CD4-positive, alpha-beta T cell (primary cell): ENCODE results near the gene SH3GLB1. TPM values are rescaled to one million over a fixed set of nuclear protein-coding genes. Genes with fewer than 3 reads are reported as not detected.
A peak's percentile ranks its signal among the peaks of the same experiment; 100 is the strongest.

ENCODE experiments used
- ATAC-seq: fragments of 200-7000 bp; cut with Tn5 transposase; one replicate; pipeline ENCODE4 v1.10.0; 2022; ENCODE audit warnings: mild to moderate bottlenecking; ENCODE audit not compliant: poor library complexity
- CTCF ChIA-PET: fragments of 350-600 bp; sonication (Branson Sonifier 250); formaldehyde crosslinking; loops from one replicate; lab custom pipeline; 2021; ENCODE audit warnings: antibody characterized with exemption, inconsistent platforms; lab: Charles Lee
- POLR2A ChIA-PET: fragments of 350-600 bp; sonication (Branson Sonifier 250); formaldehyde crosslinking; loops from one replicate; lab custom pipeline; 2021; ENCODE audit warnings: antibody characterized with exemption, inconsistent platforms; lab: Charles Lee
- DNase-seq, 14 experiments: peaks; one replicate each; pipeline ENCODE4 v3.0.0-alpha.2; 2013 to 2020; ENCODE audit warnings: mixed read lengths in 2 of 14
- H3K27ac ChIP-seq, 2 donors: one replicate each; pipeline versions ENCODE4 v1.5.1 to v1.7.0; 2013; ENCODE audit warnings: low read length in 2 of 2, low read depth in 1 of 2, mild to moderate bottlenecking in 1 of 2
- H3K27me3 ChIP-seq, 2 experiments: 1 replicate in 1 of 2; 2 replicates in 1 of 2; pipeline versions ENCODE4 v1.6.1 to v1.7.0; 2013; ENCODE audit warnings: low read length in 2 of 2, control low read depth in 1 of 2, mild to moderate bottlenecking in 1 of 2, moderate library complexity in 1 of 2; ENCODE audit not compliant: insufficient read depth in 2 of 2, control insufficient read depth in 1 of 2
- H3K36me3 ChIP-seq: one replicate; pipeline ENCODE4 v1.6.1; 2013; ENCODE audit warnings: low read length, control low read depth; ENCODE audit not compliant: insufficient read depth
- H3K4me1 ChIP-seq: one replicate; pipeline ENCODE4 v1.6.1; 2013; ENCODE audit warnings: low read length, control low read depth; ENCODE audit not compliant: insufficient read depth
- H3K4me3 ChIP-seq: one replicate; pipeline ENCODE4 v1.5.1; 2013; ENCODE audit warnings: mild to moderate bottlenecking, low read length, moderate library complexity
- H3K9me3 ChIP-seq, 2 experiments: 1 replicate in 1 of 2; 2 replicates in 1 of 2; pipeline versions ENCODE4 v1.6.1 to v1.7.0; 2013; ENCODE audit warnings: low read length in 2 of 2, mild to moderate bottlenecking in 2 of 2, control low read depth in 1 of 2, moderate library complexity in 1 of 2; ENCODE audit not compliant: control insufficient read depth in 1 of 2, insufficient read depth in 1 of 2
- H3K27ac Mint-ChIP-seq: one replicate; pipeline ENCODE4 v1.8.0; 2020; ENCODE audit warnings: mixed read lengths
- H3K27me3 Mint-ChIP-seq: one replicate; pipeline ENCODE4 v1.8.0; 2021; ENCODE audit warnings: mixed read lengths
- H3K36me3 Mint-ChIP-seq: one replicate; pipeline ENCODE4 v1.8.0; 2021; ENCODE audit warnings: low read depth, mixed read lengths
- H3K4me1 Mint-ChIP-seq: one replicate; pipeline ENCODE4 v1.8.0; 2021; ENCODE audit warnings: low read depth, mixed read lengths
- H3K4me3 Mint-ChIP-seq: one replicate; pipeline ENCODE4 v1.8.0; 2020; ENCODE audit warnings: mild to moderate bottlenecking, mixed read lengths
- H3K9me3 Mint-ChIP-seq: one replicate; pipeline ENCODE4 v1.8.0; 2020; ENCODE audit warnings: mixed read lengths
- intact Hi-C, 2 experiments: fragments of 100-400 bp; cut with DNase I in 1 of 2; cut with micrococcal nuclease in 1 of 2; formaldehyde crosslinking; loops; one replicate each; pipeline versions ENCODE4 v1.15.1 to v1.9.0; 2023 to 2025; cut with DNase I, micrococcal nuclease
- total RNA-seq, 174 experiments: library from RNA in 2 of 174; stranded (reverse) in 2 of 174; gene quantifications; one replicate each; pipeline ENCODE4 v1.2.3 and lab custom pipeline; 2021 to 2026
- TF ChIP-seq, protein P1 (sequence below): fragments of 200-600 bp; IDR thresholded peaks from one replicate; pipeline ENCODE4 v1.8.0; 2022; ENCODE audit warnings: antibody characterized with exemption, mild to moderate bottlenecking

SH3GLB1 gene
- total RNA-seq, 2 experiments from 2014 or later, result 50.6 to 52.3 TPM

DNA sequence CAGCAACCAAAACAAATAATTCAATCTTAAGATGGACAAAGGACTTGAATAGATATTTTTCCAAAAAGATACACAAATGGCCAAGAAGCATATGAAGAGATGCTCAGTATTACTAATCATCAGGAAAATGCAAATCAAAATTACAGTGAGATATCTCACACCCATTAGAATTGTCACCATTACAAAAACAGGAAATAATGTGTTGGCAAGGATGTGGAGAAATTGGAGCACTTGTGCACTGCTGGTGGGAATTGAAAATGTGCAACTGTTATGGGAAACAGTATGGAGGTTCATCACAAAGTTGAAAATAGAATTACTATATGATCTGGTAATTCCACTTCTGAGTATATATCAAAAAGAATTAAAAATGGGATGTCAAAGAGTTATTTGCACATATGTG is 83.2 kb downstream of the SH3GLB1 start:
- H3K4me1 Mint-ChIP-seq, result no peaks in the 10 kb centered on the region
- H3K36me3 Mint-ChIP-seq, result no peaks in the 10 kb centered on the region
- H3K27ac Mint-ChIP-seq, result no peak overlapping the region
- no peak for DNase-seq
- ATAC-seq, result no peak
- H3K27ac ChIP-seq, result no peak overlapping the region
- no peaks in the 10 kb centered on the region for H3K9me3 Mint-ChIP-seq
- H3K4me3 Mint-ChIP-seq, result no peak overlapping the region
- POLR2A ChIA-PET, result no interaction called here
- no peaks in the 10 kb centered on the region for H3K4me1 ChIP-seq
- TF ChIP-seq, protein P1, sequence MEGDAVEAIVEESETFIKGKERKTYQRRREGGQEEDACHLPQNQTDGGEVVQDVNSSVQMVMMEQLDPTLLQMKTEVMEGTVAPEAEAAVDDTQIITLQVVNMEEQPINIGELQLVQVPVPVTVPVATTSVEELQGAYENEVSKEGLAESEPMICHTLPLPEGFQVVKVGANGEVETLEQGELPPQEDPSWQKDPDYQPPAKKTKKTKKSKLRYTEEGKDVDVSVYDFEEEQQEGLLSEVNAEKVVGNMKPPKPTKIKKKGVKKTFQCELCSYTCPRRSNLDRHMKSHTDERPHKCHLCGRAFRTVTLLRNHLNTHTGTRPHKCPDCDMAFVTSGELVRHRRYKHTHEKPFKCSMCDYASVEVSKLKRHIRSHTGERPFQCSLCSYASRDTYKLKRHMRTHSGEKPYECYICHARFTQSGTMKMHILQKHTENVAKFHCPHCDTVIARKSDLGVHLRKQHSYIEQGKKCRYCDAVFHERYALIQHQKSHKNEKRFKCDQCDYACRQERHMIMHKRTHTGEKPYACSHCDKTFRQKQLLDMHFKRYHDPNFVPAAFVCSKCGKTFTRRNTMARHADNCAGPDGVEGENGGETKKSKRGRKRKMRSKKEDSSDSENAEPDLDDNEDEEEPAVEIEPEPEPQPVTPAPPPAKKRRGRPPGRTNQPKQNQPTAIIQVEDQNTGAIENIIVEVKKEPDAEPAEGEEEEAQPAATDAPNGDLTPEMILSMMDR, result no peak
- H3K4me3 ChIP-seq, result no peak overlapping the region
- intact Hi-C loops, result no loop called here
- no peaks in the 10 kb centered on the region for H3K27me3 Mint-ChIP-seq
- H3K36me3 ChIP-seq, result no peaks in the 10 kb centered on the region
- H3K27me3 ChIP-seq, result no peaks in the 10 kb centered on the region
- CTCF ChIA-PET, result no interaction called here
- H3K9me3 ChIP-seq, result no peaks in the 10 kb centered on the region

DNA sequence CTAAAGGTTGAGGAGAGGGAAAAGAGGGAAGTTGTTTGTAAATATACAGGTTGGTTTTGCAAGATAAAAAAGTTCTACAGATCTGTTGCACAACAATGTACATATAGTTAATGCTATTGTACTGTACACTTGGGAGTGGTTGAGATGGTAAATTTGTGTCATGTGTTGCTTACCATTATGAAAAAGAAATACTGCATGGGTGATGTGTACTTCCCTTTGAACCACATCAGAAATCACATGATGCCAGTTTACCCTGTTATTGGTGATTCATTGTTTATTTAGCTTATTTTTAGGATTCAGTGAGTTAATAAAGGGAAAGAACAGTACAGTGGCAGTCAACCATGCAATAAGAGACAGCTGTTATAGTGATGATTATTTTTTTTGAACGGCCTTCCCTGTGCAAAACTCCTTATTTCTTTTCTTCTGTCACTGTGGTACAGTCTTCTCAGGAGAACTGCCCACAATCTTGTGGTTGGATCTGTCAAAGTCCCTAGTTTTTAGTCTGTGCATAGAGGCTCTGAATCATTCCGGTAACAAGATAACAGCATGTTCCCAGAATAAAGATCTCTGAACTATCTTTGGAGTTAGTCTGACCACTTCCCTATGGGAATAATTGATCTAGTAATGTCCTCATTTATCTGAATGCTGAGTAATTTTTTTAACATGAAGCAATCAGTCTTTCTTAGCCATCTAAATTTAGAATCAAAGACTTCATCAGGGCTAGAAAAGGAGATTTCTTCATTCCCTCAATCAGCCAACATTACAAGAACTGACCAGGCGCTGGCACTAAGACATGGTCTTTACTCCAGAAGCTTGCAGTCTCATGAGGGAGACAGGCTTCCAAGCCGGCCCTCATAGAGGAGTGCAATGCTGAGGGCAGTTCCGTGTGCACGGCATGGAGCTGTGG is 84.2 kb downstream of the SH3GLB1 start:
- Histone ChIP-seq H3K4me3 (no peak overlapping the region), H3K27ac (no peak overlapping the region), H3K27me3 (no peaks in the 10 kb centered on the region), H3K4me1 (no peaks in the 10 kb centered on the region), H3K36me3 (no peaks in the 10 kb centered on the region), H3K9me3 (no peaks in the 10 kb centered on the region)
- TF ChIP-seq, protein P1, result no peak
- ATAC-seq (no peak), DNase-seq (peak in 2 of 14 experiments; percentile 32 to 51)
- intact Hi-C loops, result no loop called here
- no peaks in the 10 kb centered on the region for H3K27me3 Mint-ChIP-seq
- no peak overlapping the region for H3K4me3 Mint-ChIP-seq
- H3K4me1 Mint-ChIP-seq, result no peaks in the 10 kb centered on the region
- H3K36me3 Mint-ChIP-seq, result no peaks in the 10 kb centered on the region
- CTCF ChIA-PET, result no interaction called here
- POLR2A ChIA-PET, result no interaction called here
- H3K9me3 Mint-ChIP-seq, result no peaks in the 10 kb centered on the region
- H3K27ac Mint-ChIP-seq, result no peak overlapping the region

DNA sequence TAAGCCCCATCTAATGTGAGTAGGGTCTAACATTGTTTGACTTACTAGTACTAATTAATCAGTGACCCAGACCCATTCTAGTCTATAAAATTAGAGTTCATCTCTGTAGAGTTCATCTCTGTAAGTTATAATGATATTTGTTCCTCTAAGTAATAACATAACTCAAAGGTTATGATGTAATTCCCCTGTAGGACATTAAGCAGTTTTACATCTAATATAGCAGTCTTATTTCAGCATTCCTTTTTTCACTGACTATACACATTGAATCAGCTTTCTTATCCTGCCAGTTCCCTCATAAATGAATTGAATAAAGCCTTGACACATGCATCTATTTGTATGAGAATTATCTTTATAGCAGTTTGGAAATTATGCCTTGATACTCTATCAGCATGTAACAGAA is 90.9 kb downstream of the SH3GLB1 start:
- CTCF ChIA-PET, result no interaction called here
- H3K4me1 ChIP-seq, result no peaks in the 10 kb centered on the region
- H3K27me3 ChIP-seq, result no peaks in the 10 kb centered on the region
- POLR2A ChIA-PET, result no interaction called here
- Mint-ChIP-seq H3K4me3 (no peak overlapping the region), H3K9me3 (no peaks in the 10 kb centered on the region), H3K27me3 (no peaks in the 10 kb centered on the region), H3K27ac (no peak overlapping the region), H3K36me3 (no peaks in the 10 kb centered on the region), H3K4me1 (no peaks in the 10 kb centered on the region)
- ATAC-seq (no peak), DNase-seq (no peak)
- H3K36me3 ChIP-seq, result no peaks in the 10 kb centered on the region
- no peaks in the 10 kb centered on the region for H3K9me3 ChIP-seq
- H3K27ac ChIP-seq, result no peak overlapping the region
- no peak overlapping the region for H3K4me3 ChIP-seq
- TF ChIP-seq, protein P1, result no peak
- intact Hi-C loops, result no loop called here

Other genes starting within 250 kb of the SH3GLB1 start
- not detected for gene CLCA1, start 235.6 kb upstream of the SH3GLB1 start, total RNA-seq
- gene CLCA4, start 157.5 kb upstream of the SH3GLB1 start, total RNA-seq, result not detected
- 10 to 100 TPM; 74.1 to 74.9 TPM for gene SELENOF, start 209.6 kb downstream of the SH3GLB1 start, total RNA-seq
- 1 to 10 TPM; 6.7 to 6.9 TPM for gene HS2ST1, start 210.1 kb downstream of the SH3GLB1 start, total RNA-seq